CD4-positive, alpha-beta T cell treated with Interleukin-4 for 4 hours (primary cell): ENCODE data around the gene CEP104.

Experiments used
- DNase-seq: peaks from one replicate; pipeline ENCODE4 v3.0.0-alpha.2; 2020

The CEP104 gene

GRCh38 chr1:3893190-3893589 lies 36.2 kb upstream of the CEP104 start:
- DNase-seq = no peak

- no peak for DNase-seq
Observed at GRCh38 chr1:3892748-3893147, 35.7 kb upstream of the CEP104 start.

- no peak for DNase-seq
Observed at GRCh38 chr1:3891329-3891865, 34.4 kb upstream of the CEP104 start.

GRCh38 chr1:3890389-3891328 lies 33.6 kb upstream of the CEP104 start:
- DNase-seq = peak; percentile 57

GRCh38 chr1:3889936-3890335 lies 32.9 kb upstream of the CEP104 start:
- DNase-seq = peak; percentile 52

GRCh38 chr1:3888301-3888700 lies 31.3 kb upstream of the CEP104 start:
- DNase-seq = no peak

GRCh38 chr1:3886691-3887090 lies 29.7 kb upstream of the CEP104 start:
- no peak for DNase-seq

GRCh38 chr1:3886106-3886670 lies 29.2 kb upstream of the CEP104 start:
- no peak for DNase-seq

GRCh38 chr1:3885611-3886010 lies 28.6 kb upstream of the CEP104 start:
- no peak for DNase-seq

GRCh38 chr1:3884966-3885365 lies 28.0 kb upstream of the CEP104 start:
- DNase-seq = no peak

GRCh38 chr1:3883194-3883925 lies 26.3 kb upstream of the CEP104 start:
- peak; percentile 32 for DNase-seq

- DNase-seq = no peak
Observed at GRCh38 chr1:3881193-3881480, 24.1 kb upstream of the CEP104 start.

GRCh38 chr1:3880429-3881192 lies 23.6 kb upstream of the CEP104 start:
- no peak for DNase-seq

GRCh38 chr1:3879787-3880428 lies 22.9 kb upstream of the CEP104 start:
- DNase-seq = no peak

GRCh38 chr1:3879099-3879498 lies 22.1 kb upstream of the CEP104 start:
- DNase-seq = no peak

GRCh38 chr1:3876716-3877115 lies 19.7 kb upstream of the CEP104 start:
- no peak for DNase-seq

- no peak for DNase-seq
Observed at GRCh38 chr1:3874736-3875135, 17.7 kb upstream of the CEP104 start.

- no peak for DNase-seq
Observed at GRCh38 chr1:3872546-3872945, 15.5 kb upstream of the CEP104 start.

GRCh38 chr1:3871451-3871805 lies 14.4 kb upstream of the CEP104 start:
- no peak for DNase-seq

- DNase-seq = no peak
Observed at GRCh38 chr1:3869751-3870301, 12.8 kb upstream of the CEP104 start.

- no peak for DNase-seq
Observed at GRCh38 chr1:3868464-3869006, 11.5 kb upstream of the CEP104 start.

GRCh38 chr1:3865606-3866160 lies 8.7 kb upstream of the CEP104 start:
- DNase-seq = no peak
